Retinal pigment epithelial cell (primary cell): ENCODE results near the gene BCL2L11.

ENCODE experiments used
- DNase-seq: peaks from one replicate; pipeline ENCODE4 v3.0.0-alpha.2; 2010; ENCODE audit warnings: low read depth
- H3K4me3 ChIP-seq: 2 replicates; pipeline ENCODE4 v1.5.1; 2011; ENCODE audit warnings: mild to moderate bottlenecking, low read length, control low read depth, moderate library complexity
- CTCF ChIP-seq: conservative IDR thresholded peaks from 2 replicates; pipeline ENCODE4 v1.5.1; 2011; ENCODE audit warnings: low read depth, low read length, control low read depth, inconsistent platforms

The BCL2L11 gene

GRCh38 chr2:111118481-111118980 is 2.2 kb upstream of the BCL2L11 start:
- TF ChIP-seq CTCF = no peak
- H3K4me3 ChIP-seq = peak overlapping the region; percentile 56
- DNase-seq = no peak

GRCh38 chr2:111118981-111119821 is 1.5 kb upstream of the BCL2L11 start:
- TF ChIP-seq CTCF = no peak
- H3K4me3 ChIP-seq = peak overlapping the region; percentile 56
- DNase-seq = no peak

- DNase-seq = no peak
- peak overlapping the region; percentile 56 for H3K4me3 ChIP-seq
- TF ChIP-seq CTCF = no peak
Observed at GRCh38 chr2:111119822-111120252, 877 bp upstream of the BCL2L11 start.

- no peak for TF ChIP-seq CTCF
- peak overlapping the region; percentile 87 for H3K4me3 ChIP-seq
- DNase-seq = no peak
Observed at GRCh38 chr2:111121028-111121827, 514 bp downstream of the BCL2L11 start.

- no peak for TF ChIP-seq CTCF
- H3K4me3 ChIP-seq = peak overlapping the region; percentile 87
- DNase-seq = peak; percentile 56
Observed at GRCh38 chr2:111121828-111122630, 1.3 kb downstream of the BCL2L11 start.

- DNase-seq = peak; percentile 80
- no peak for TF ChIP-seq CTCF
- peak overlapping the region; percentile 88 for H3K4me3 ChIP-seq
Observed at GRCh38 chr2:111122631-111123421, 2.1 kb downstream of the BCL2L11 start.
